ENCODE results near the gene MED9.

GRCh38 chr17:17484451-17484899, 7.7 kb downstream of the MED9 start:
- TF ChIP-seq CTCF (conservative IDR thresholded peaks at IDR 0.05 in 1 of 2, IDR thresholded peaks at IDR 0.05 in 1 of 2; ENCODE audit: low read depth in 1 of 2, low read length in 2 of 2) (no peak), EZH2 (IDR thresholded peaks at IDR 0.05; ENCODE audit: low read length, missing control alignments) (no peak)

All from fibroblast of lung (primary cell).